ENCODE results near the gene RGS6.

The RGS6 gene

GRCh38 chr14:72061718-72062117 is 129.5 kb downstream of the RGS6 start:
- no peak for DNase-seq
- Histone ChIP-seq H3K4me1 (ENCODE audit: control extremely low read depth in 1 of 4, control insufficient read depth in 4 of 4, insufficient read depth in 4 of 4, low read length in 3 of 4) (no peaks in the 10 kb centered on the region), H3K4me3 (ENCODE audit: control insufficient read depth in 1 of 7, extremely low read depth in 1 of 7, insufficient read depth in 4 of 7, low read depth in 2 of 7, low read length in 6 of 7) (no peak overlapping the region), H3K36me3 (ENCODE audit: control insufficient read depth in 4 of 4, insufficient read depth in 4 of 4, low read length in 3 of 4) (no peaks in the 10 kb centered on the region), H3K27me3 (replicated peaks in 2 of 5; ENCODE audit: control insufficient read depth in 4 of 5, insufficient read depth in 5 of 5, low read length in 4 of 5) (no peaks in the 10 kb centered on the region), H3K9me3 (ENCODE audit: control extremely low read depth in 1 of 5, control insufficient read depth in 4 of 5, insufficient read depth in 2 of 5, low read depth in 1 of 5, low read length in 4 of 5) (no peaks in the 10 kb centered on the region), H3K27ac (ENCODE audit: insufficient read depth in 1 of 2, low read depth in 1 of 2, low read length in 2 of 2, poor library complexity in 1 of 2, severe bottlenecking in 2 of 2) (no peak overlapping the region)
- no CpG with 5 or more reads among the region's 1 CpG for WGBS (ENCODE audit: insufficient coverage)
- POLR2A ChIA-PET, result no interaction called here
- CTCF ChIA-PET, result no interaction called here

GRCh38 chr14:72063761-72064282 is 131.6 kb downstream of the RGS6 start:
- ChIA-PET POLR2A (no interaction called here), CTCF (no interaction called here)
- no peaks in the 10 kb centered on the region for H3K27me3 ChIP-seq (replicated peaks in 2 of 5; ENCODE audit: control insufficient read depth in 4 of 5, insufficient read depth in 5 of 5, low read length in 4 of 5)
- DNase-seq, result no peak
- H3K9me3 ChIP-seq (ENCODE audit: control extremely low read depth in 1 of 5, control insufficient read depth in 4 of 5, insufficient read depth in 2 of 5, low read depth in 1 of 5, low read length in 4 of 5), result no peaks in the 10 kb centered on the region
- H3K4me1 ChIP-seq (ENCODE audit: control extremely low read depth in 1 of 4, control insufficient read depth in 4 of 4, insufficient read depth in 4 of 4, low read length in 3 of 4), result no peaks in the 10 kb centered on the region
- no peak overlapping the region for H3K4me3 ChIP-seq (ENCODE audit: control insufficient read depth in 1 of 7, extremely low read depth in 1 of 7, insufficient read depth in 4 of 7, low read depth in 2 of 7, low read length in 6 of 7)
- WGBS (ENCODE audit: insufficient coverage), result 95% methylated on average over 3 of the region's 4 CpGs
- H3K36me3 ChIP-seq (ENCODE audit: control insufficient read depth in 4 of 4, insufficient read depth in 4 of 4, low read length in 3 of 4), result no peaks in the 10 kb centered on the region
- no peak overlapping the region for H3K27ac ChIP-seq (ENCODE audit: insufficient read depth in 1 of 2, low read depth in 1 of 2, low read length in 2 of 2, poor library complexity in 1 of 2, severe bottlenecking in 2 of 2)

- CTCF ChIA-PET, result no interaction called here
- no peak overlapping the region for H3K4me3 ChIP-seq (ENCODE audit: control insufficient read depth in 1 of 7, extremely low read depth in 1 of 7, insufficient read depth in 4 of 7, low read depth in 2 of 7, low read length in 6 of 7)
- WGBS (ENCODE audit: insufficient coverage), result 100% methylated on average over 2 of the region's 4 CpGs
- no peaks in the 10 kb centered on the region for H3K4me1 ChIP-seq (ENCODE audit: control extremely low read depth in 1 of 4, control insufficient read depth in 4 of 4, insufficient read depth in 4 of 4, low read length in 3 of 4)
- no peaks in the 10 kb centered on the region for H3K27me3 ChIP-seq (replicated peaks in 2 of 5; ENCODE audit: control insufficient read depth in 4 of 5, insufficient read depth in 5 of 5, low read length in 4 of 5)
- DNase-seq, result no peak
- H3K27ac ChIP-seq (ENCODE audit: insufficient read depth in 1 of 2, low read depth in 1 of 2, low read length in 2 of 2, poor library complexity in 1 of 2, severe bottlenecking in 2 of 2), result no peak overlapping the region
- POLR2A ChIA-PET, result no interaction called here
- H3K36me3 ChIP-seq (ENCODE audit: control insufficient read depth in 4 of 4, insufficient read depth in 4 of 4, low read length in 3 of 4), result no peaks in the 10 kb centered on the region
- no peaks in the 10 kb centered on the region for H3K9me3 ChIP-seq (ENCODE audit: control extremely low read depth in 1 of 5, control insufficient read depth in 4 of 5, insufficient read depth in 2 of 5, low read depth in 1 of 5, low read length in 4 of 5)
These were observed 132.3 kb downstream of the RGS6 start for GRCh38 chr14:72064501-72064900.

GRCh38 chr14:72070458-72070857 is 138.2 kb downstream of the RGS6 start:
- no peak overlapping the region for H3K27ac ChIP-seq (ENCODE audit: insufficient read depth in 1 of 2, low read depth in 1 of 2, low read length in 2 of 2, poor library complexity in 1 of 2, severe bottlenecking in 2 of 2)
- no peak for DNase-seq
- H3K9me3 ChIP-seq (ENCODE audit: control extremely low read depth in 1 of 5, control insufficient read depth in 4 of 5, insufficient read depth in 2 of 5, low read depth in 1 of 5, low read length in 4 of 5), result no peaks in the 10 kb centered on the region
- ChIA-PET CTCF (interaction anchor here (0.6 to 1.8 kb wide), 4 partner anchors 10 to 355 kb away, joined by 3 to 5 read pairs (median 4); no protein-coding TSS in a partner anchor), POLR2A (no interaction called here)
- H3K4me3 ChIP-seq (ENCODE audit: control insufficient read depth in 1 of 7, extremely low read depth in 1 of 7, insufficient read depth in 4 of 7, low read depth in 2 of 7, low read length in 6 of 7), result no peak overlapping the region
- H3K4me1 ChIP-seq (ENCODE audit: control extremely low read depth in 1 of 4, control insufficient read depth in 4 of 4, insufficient read depth in 4 of 4, low read length in 3 of 4), result no peaks in the 10 kb centered on the region
- whole genome bisulfite sequencing (ENCODE audit: insufficient coverage), result no CpG with 5 or more reads among the region's 1 CpG
- H3K27me3 ChIP-seq (replicated peaks in 2 of 5; ENCODE audit: control insufficient read depth in 4 of 5, insufficient read depth in 5 of 5, low read length in 4 of 5), result no peaks in the 10 kb centered on the region
- H3K36me3 ChIP-seq (ENCODE audit: control insufficient read depth in 4 of 4, insufficient read depth in 4 of 4, low read length in 3 of 4), result no peaks in the 10 kb centered on the region

GRCh38 chr14:72075649-72076334 is 143.6 kb downstream of the RGS6 start:
- ChIA-PET POLR2A (no interaction called here), CTCF (no interaction called here)
- no peak overlapping the region for H3K27ac ChIP-seq (ENCODE audit: insufficient read depth in 1 of 2, low read depth in 1 of 2, low read length in 2 of 2, poor library complexity in 1 of 2, severe bottlenecking in 2 of 2)
- H3K36me3 ChIP-seq (ENCODE audit: control insufficient read depth in 4 of 4, insufficient read depth in 4 of 4, low read length in 3 of 4), result no peaks in the 10 kb centered on the region
- no peaks in the 10 kb centered on the region for H3K9me3 ChIP-seq (ENCODE audit: control extremely low read depth in 1 of 5, control insufficient read depth in 4 of 5, insufficient read depth in 2 of 5, low read depth in 1 of 5, low read length in 4 of 5)
- peaks cover 0 to 2% (median 0%) of the 10 kb centered on the region in 4 experiments for H3K4me1 ChIP-seq (ENCODE audit: control extremely low read depth in 1 of 4, control insufficient read depth in 4 of 4, insufficient read depth in 4 of 4, low read length in 3 of 4)
- H3K27me3 ChIP-seq (replicated peaks in 2 of 5; ENCODE audit: control insufficient read depth in 4 of 5, insufficient read depth in 5 of 5, low read length in 4 of 5), result no peaks in the 10 kb centered on the region
- no peak overlapping the region for H3K4me3 ChIP-seq (ENCODE audit: control insufficient read depth in 1 of 7, extremely low read depth in 1 of 7, insufficient read depth in 4 of 7, low read depth in 2 of 7, low read length in 6 of 7)
- DNase-seq, result no peak
- WGBS (ENCODE audit: insufficient coverage), result 92% methylated on average over 8 of the region's 9 CpGs

- Histone ChIP-seq H3K4me1 (ENCODE audit: control extremely low read depth in 1 of 4, control insufficient read depth in 4 of 4, insufficient read depth in 4 of 4, low read length in 3 of 4) (peaks cover 0 to 2% (median 0%) of the 10 kb centered on the region in 4 experiments), H3K4me3 (ENCODE audit: control insufficient read depth in 1 of 7, extremely low read depth in 1 of 7, insufficient read depth in 4 of 7, low read depth in 2 of 7, low read length in 6 of 7) (no peak overlapping the region), H3K9me3 (ENCODE audit: control extremely low read depth in 1 of 5, control insufficient read depth in 4 of 5, insufficient read depth in 2 of 5, low read depth in 1 of 5, low read length in 4 of 5) (no peaks in the 10 kb centered on the region), H3K27me3 (replicated peaks in 2 of 5; ENCODE audit: control insufficient read depth in 4 of 5, insufficient read depth in 5 of 5, low read length in 4 of 5) (no peaks in the 10 kb centered on the region), H3K36me3 (ENCODE audit: control insufficient read depth in 4 of 4, insufficient read depth in 4 of 4, low read length in 3 of 4) (no peaks in the 10 kb centered on the region), H3K27ac (ENCODE audit: insufficient read depth in 1 of 2, low read depth in 1 of 2, low read length in 2 of 2, poor library complexity in 1 of 2, severe bottlenecking in 2 of 2) (no peak overlapping the region)
- POLR2A ChIA-PET, result no interaction called here
- no CpG with 5 or more reads among the region's 1 CpG for WGBS (ENCODE audit: insufficient coverage)
- CTCF ChIA-PET, result no interaction called here
- DNase-seq, result no peak
These were observed 148.9 kb downstream of the RGS6 start for GRCh38 chr14:72081137-72081536.

GRCh38 chr14:72084935-72085334 is 152.7 kb downstream of the RGS6 start:
- no peaks in the 10 kb centered on the region for H3K9me3 ChIP-seq (ENCODE audit: control extremely low read depth in 1 of 5, control insufficient read depth in 4 of 5, insufficient read depth in 2 of 5, low read depth in 1 of 5, low read length in 4 of 5)
- H3K36me3 ChIP-seq (ENCODE audit: control insufficient read depth in 4 of 4, insufficient read depth in 4 of 4, low read length in 3 of 4), result no peaks in the 10 kb centered on the region
- no peak overlapping the region for H3K4me3 ChIP-seq (ENCODE audit: control insufficient read depth in 1 of 7, extremely low read depth in 1 of 7, insufficient read depth in 4 of 7, low read depth in 2 of 7, low read length in 6 of 7)
- H3K27me3 ChIP-seq (replicated peaks in 2 of 5; ENCODE audit: control insufficient read depth in 4 of 5, insufficient read depth in 5 of 5, low read length in 4 of 5), result no peaks in the 10 kb centered on the region
- H3K27ac ChIP-seq (ENCODE audit: insufficient read depth in 1 of 2, low read depth in 1 of 2, low read length in 2 of 2, poor library complexity in 1 of 2, severe bottlenecking in 2 of 2), result no peak overlapping the region
- ChIA-PET POLR2A (no interaction called here), CTCF (interaction anchor here (0.6 kb wide), 1 partner anchor 20 kb away, joined by 3 read pairs; no protein-coding TSS in a partner anchor)
- H3K4me1 ChIP-seq (ENCODE audit: control extremely low read depth in 1 of 4, control insufficient read depth in 4 of 4, insufficient read depth in 4 of 4, low read length in 3 of 4), result no peaks in the 10 kb centered on the region
- WGBS (ENCODE audit: insufficient coverage), result 97% methylated on average over 4 of the region's 8 CpGs
- DNase-seq, result no peak
